HL-60 (cell line): ENCODE measurements around the gene LINC01488.

Experiments
- DNase-seq, 2 experiments: peaks; one replicate each; pipeline ENCODE4 v3.0.0-alpha.2; 2010 to 2020; ENCODE audit warnings: low read depth in 1 of 2, low spot score in 1 of 2
- H3K27ac ChIP-seq: fragments of 250-450 bp; sonication (Bioruptor Pico); replicated peaks from 2 replicates; pipeline ENCODE4 v1.5.1; 2020; ENCODE audit warnings: mild to moderate bottlenecking, moderate library complexity
- H3K27me3 ChIP-seq: fragments of 250-450 bp; sonication (Bioruptor Pico); 2 replicates; pipeline ENCODE4 v1.5.1; 2021; ENCODE audit warnings: mild to moderate bottlenecking, moderate library complexity; ENCODE audit not compliant: insufficient read depth, poor library complexity, severe bottlenecking
- H3K4me3 ChIP-seq: replicated peaks from 2 replicates; pipeline ENCODE4 v1.5.1; 2011; ENCODE audit warnings: mild to moderate bottlenecking, control low read depth, low read length; ENCODE audit not compliant: insufficient read depth
- CTCF ChIP-seq: IDR thresholded peaks from one replicate; pipeline ENCODE4 v1.5.1; 2011; ENCODE audit warnings: low read length, control low read depth, inconsistent platforms; ENCODE audit not compliant: insufficient read depth
- GABPA ChIP-seq: IDR thresholded peaks from 2 replicates; pipeline ENCODE4 v1.6.1; 2012; ENCODE audit warnings: low read depth
- POLR2AphosphoS5 ChIP-seq: IDR thresholded peaks from 2 replicates; pipeline ENCODE4 v1.6.1; 2012; ENCODE audit warnings: low read depth
- REST ChIP-seq: IDR thresholded peaks from 2 replicates; pipeline ENCODE4 v1.6.1; 2012; ENCODE audit warnings: low read depth; ENCODE audit not compliant: insufficient replicate concordance
- SPI1 ChIP-seq: IDR thresholded peaks from 2 replicates; pipeline ENCODE4 v1.6.1; 2012; ENCODE audit warnings: low read depth, mild to moderate bottlenecking, borderline replicate concordance

LINC01488 gene

GRCh38 chr11:69480547-69481392, 693 bp upstream of the LINC01488 start:
- Histone ChIP-seq H3K27me3 (no peaks in the 10 kb centered on the region), H3K27ac (no peak overlapping the region), H3K4me3 (no peak overlapping the region)
- DNase-seq: no peak
- TF ChIP-seq SPI1: no peak
- TF ChIP-seq REST: no peak
- no peak for TF ChIP-seq POLR2AphosphoS5
- no peak for TF ChIP-seq CTCF
- no peak for TF ChIP-seq GABPA

GRCh38 chr11:69482322-69482721, 859 bp downstream of the LINC01488 start:
- Histone ChIP-seq H3K27me3 (no peaks in the 10 kb centered on the region), H3K4me3 (no peak overlapping the region), H3K27ac (no peak overlapping the region)
- DNase-seq: no peak
- no peak for TF ChIP-seq SPI1
- TF ChIP-seq POLR2AphosphoS5: no peak
- no peak for TF ChIP-seq REST
- no peak for TF ChIP-seq GABPA
- TF ChIP-seq CTCF: no peak

GRCh38 chr11:69483170-69483569, 1.7 kb downstream of the LINC01488 start:
- H3K4me3 ChIP-seq: no peak overlapping the region

More at GRCh38 chr11:69483170-69483569, 1.7 kb downstream of the LINC01488 start:
- Histone ChIP-seq H3K27me3 (no peaks in the 10 kb centered on the region), H3K27ac (no peak overlapping the region)
- TF ChIP-seq SPI1: no peak
- no peak for TF ChIP-seq CTCF
- TF ChIP-seq POLR2AphosphoS5: no peak
- DNase-seq: no peak
